Endothelial cell of umbilical vein (primary cell): ENCODE data around the gene RNF111.

Experiments used
- EZH2 ChIP-seq: IDR thresholded peaks from 2 replicates; pipeline ENCODE4 v1.6.1; 2012; ENCODE audit warnings: borderline replicate concordance, low read depth, mild to moderate bottlenecking, moderate library complexity, low read length, inconsistent platforms; ENCODE audit not compliant: severe bottlenecking
- FOS ChIP-seq: IDR thresholded peaks from 2 replicates; pipeline ENCODE4 v1.6.1; 2011; ENCODE audit warnings: mild to moderate bottlenecking, low read length, moderate library complexity, borderline replicate concordance; ENCODE audit not compliant: insufficient read depth
- JUN ChIP-seq: IDR thresholded peaks from 2 replicates; pipeline ENCODE4 v1.6.1; 2011; ENCODE audit warnings: borderline replicate concordance, low read depth; ENCODE audit not compliant: insufficient read length, insufficient read depth
- MYC ChIP-seq: IDR thresholded peaks from one replicate; pipeline ENCODE4 v1.6.1; 2011; ENCODE audit warnings: mild to moderate bottlenecking, low read depth, low read length
- POLR2A ChIP-seq: IDR thresholded peaks from 2 replicates; pipeline ENCODE4 v1.6.1; 2012; ENCODE audit warnings: low read depth, mild to moderate bottlenecking, control low read depth, low read length
- POLR2AphosphoS5 ChIP-seq: IDR thresholded peaks from 2 replicates; pipeline ENCODE4 v1.6.1; 2012; ENCODE audit warnings: low read depth, mild to moderate bottlenecking, control low read depth, low read length, moderate library complexity; ENCODE audit not compliant: insufficient read depth
- TF ChIP-seq, protein P1 (sequence below), 2 donors: IDR thresholded peaks; 1 replicate in 1 of 2; 2 replicates in 1 of 2; pipeline ENCODE4 v1.5.1; 2011; ENCODE audit warnings: low read length in 2 of 2, mild to moderate bottlenecking in 2 of 2, moderate library complexity in 2 of 2, control low read depth in 1 of 2, inconsistent platforms in 1 of 2, low read depth in 1 of 2; ENCODE audit not compliant: insufficient read depth in 1 of 2; ENCODE audit errors: extremely low read depth in 1 of 2
- TF ChIP-seq, protein P2 (sequence below): IDR thresholded peaks from 2 replicates; pipeline ENCODE4 v1.6.1; 2011; ENCODE audit not compliant: insufficient read depth, insufficient read length

DNA sequence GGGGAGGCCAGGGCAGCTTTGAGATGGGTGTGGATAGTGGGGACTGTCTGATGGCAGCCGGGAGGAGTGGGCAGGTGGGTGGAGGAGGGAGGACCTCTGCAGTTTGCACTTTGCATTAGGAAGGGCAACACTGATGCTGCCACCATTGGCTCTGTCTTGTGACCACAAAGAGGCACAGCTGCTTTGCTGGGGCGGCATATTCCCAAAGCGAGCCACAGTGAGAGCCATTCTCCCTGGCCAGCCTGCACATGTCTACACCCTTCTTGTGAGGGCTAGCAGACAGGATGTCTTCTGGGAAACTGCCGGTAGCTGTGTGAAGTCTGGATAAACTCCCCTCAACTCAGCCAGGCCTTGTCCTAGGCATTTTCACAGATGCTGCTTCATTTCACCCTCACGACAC is 155.8 kb downstream of the RNF111 start:
- TF ChIP-seq EZH2 (no peak), POLR2A (no peak), POLR2AphosphoS5 (no peak), FOS (no peak), JUN (no peak), MYC (no peak)
- TF ChIP-seq, protein P1, sequence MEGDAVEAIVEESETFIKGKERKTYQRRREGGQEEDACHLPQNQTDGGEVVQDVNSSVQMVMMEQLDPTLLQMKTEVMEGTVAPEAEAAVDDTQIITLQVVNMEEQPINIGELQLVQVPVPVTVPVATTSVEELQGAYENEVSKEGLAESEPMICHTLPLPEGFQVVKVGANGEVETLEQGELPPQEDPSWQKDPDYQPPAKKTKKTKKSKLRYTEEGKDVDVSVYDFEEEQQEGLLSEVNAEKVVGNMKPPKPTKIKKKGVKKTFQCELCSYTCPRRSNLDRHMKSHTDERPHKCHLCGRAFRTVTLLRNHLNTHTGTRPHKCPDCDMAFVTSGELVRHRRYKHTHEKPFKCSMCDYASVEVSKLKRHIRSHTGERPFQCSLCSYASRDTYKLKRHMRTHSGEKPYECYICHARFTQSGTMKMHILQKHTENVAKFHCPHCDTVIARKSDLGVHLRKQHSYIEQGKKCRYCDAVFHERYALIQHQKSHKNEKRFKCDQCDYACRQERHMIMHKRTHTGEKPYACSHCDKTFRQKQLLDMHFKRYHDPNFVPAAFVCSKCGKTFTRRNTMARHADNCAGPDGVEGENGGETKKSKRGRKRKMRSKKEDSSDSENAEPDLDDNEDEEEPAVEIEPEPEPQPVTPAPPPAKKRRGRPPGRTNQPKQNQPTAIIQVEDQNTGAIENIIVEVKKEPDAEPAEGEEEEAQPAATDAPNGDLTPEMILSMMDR (IDR thresholded peaks at IDR 0.05; ENCODE audit: extremely low read depth in 1 of 2, insufficient read depth in 1 of 2, low read depth in 1 of 2, low read length in 2 of 2) = no peak
- TF ChIP-seq, protein P2, sequence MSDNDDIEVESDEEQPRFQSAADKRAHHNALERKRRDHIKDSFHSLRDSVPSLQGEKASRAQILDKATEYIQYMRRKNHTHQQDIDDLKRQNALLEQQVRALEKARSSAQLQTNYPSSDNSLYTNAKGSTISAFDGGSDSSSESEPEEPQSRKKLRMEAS = no peak
